CD4-positive, alpha-beta T cell treated with Interleukin-4 for 1 hour (primary cell): ENCODE measurements around the gene ROBO1.

Source experiments
- DNase-seq, 2 donors: peaks; one replicate each; pipeline ENCODE4 v3.0.0-alpha.2; 2020 to 2022

Gene ROBO1

DNA sequence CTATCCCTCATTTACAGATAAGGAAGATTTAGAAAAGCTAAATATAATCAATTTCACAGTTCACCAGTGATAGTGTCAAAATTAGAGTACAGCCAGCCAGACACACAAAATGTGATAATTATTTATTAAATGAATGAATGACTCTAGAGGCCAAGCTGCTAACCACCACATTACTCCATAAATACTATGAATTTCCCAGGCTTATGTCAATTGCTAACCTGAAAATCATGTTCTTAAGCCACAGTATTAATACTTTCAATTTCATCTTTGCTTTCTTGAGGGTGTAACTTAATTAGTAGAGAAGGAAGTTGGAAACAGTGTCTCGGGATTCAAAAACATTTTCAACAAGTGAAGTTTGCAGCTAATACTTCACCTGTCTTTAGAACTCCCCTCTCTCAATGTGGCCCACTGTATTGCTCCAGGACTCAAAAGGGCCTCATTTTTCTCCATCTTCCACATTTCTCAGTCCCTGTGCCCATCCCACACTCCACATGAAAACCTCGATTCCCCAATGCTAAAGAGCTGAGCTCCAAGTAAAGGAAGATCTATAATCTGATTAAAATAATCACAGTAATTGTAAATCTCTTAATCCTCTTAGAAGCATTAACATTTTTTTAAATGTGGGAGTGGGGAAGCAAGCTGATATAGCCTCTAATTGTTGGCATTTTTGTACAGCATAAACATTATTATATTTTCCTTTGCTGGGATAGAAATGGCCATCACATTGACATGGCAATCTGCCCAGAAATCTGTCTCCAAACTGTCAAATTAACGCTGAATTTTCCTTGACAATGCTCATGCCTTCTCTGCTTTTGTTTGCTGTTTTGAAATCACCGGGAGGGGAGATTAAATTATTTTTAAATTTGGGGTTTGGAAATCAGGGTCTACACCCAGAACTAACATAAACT is 765.1 kb downstream of the ROBO1 start:
- DNase-seq, result no peak

DNA sequence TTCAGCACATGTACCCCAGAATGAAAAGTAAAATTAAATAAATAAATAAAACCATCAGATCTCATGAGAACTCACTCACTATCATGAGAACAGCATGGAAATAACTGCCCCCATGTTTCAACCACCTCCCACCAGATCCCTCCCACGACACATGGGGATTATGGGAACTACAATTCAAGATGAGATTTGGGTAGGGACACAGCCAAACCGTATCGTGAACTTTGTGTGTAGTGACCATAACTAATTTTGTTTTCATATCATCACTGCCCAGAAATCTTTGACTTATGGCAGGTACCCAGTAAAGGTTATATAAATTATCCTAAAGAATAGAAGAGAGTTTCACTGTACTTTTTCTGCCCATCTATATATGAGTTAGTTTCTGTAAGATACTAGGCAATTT is 766.5 kb downstream of the ROBO1 start:
- DNase-seq, result no peak

DNA sequence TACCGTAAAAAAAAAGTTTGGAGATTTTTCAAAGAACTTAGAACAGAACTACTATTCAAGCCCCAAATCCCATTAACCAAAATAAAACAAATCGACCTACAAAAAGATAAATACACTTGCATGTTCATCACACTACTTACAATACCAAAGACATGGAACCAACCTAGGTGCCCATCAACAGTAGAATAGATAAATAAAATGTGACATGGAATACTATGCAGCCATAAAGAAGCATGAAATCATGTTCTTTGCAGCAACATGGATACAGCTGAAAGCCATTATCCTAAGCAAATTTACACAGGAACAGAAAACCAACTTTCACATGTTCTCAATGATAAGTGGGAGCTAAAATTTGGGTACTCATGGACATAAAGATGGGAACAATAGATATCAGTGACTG is 768.7 kb downstream of the ROBO1 start:
- DNase-seq, result no peak

DNA sequence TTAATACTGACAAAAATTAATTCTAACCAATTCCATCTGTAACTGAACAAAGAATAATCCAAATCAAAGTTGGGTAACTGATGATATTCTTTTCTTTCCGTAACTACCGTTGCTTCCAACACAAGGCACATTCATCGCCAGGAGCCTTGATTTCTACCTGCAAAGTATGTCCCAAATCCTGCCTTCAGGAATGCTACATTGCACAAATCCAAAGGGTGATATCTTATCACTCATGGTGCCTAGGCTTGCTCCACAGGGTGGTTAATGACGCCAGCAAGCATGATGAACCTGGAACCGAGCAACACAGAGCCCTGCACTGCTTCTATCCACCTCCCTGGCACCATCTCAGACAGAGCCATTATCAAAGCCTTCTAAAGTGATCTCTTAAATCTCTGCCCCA is 772.7 kb downstream of the ROBO1 start:
- no peak for DNase-seq

GRCh38 chr3:78994174-78995027 is 773.4 kb downstream of the ROBO1 start:
- DNase-seq, result no peak

GRCh38 chr3:78993375-78993774 is 774.4 kb downstream of the ROBO1 start:
- no peak for DNase-seq

DNA sequence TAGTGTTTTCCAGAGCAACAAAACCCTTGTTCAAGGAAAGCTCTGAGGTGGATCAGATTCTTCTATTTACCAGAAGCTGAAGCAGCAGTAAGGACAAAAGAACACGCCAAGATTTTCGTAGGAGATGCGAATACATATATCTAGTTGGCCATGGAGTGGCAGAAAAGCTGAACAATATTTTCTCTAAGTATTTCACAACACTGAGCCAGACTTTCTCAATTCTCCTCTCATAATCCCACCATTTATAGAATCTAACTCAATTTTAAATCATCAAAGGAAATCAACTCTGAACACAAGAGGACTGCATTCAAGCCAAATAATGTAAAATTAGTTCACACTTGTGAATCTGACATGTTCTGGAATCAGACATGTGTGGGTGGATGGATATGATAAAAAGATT is 775.0 kb downstream of the ROBO1 start:
- no peak for DNase-seq

DNA sequence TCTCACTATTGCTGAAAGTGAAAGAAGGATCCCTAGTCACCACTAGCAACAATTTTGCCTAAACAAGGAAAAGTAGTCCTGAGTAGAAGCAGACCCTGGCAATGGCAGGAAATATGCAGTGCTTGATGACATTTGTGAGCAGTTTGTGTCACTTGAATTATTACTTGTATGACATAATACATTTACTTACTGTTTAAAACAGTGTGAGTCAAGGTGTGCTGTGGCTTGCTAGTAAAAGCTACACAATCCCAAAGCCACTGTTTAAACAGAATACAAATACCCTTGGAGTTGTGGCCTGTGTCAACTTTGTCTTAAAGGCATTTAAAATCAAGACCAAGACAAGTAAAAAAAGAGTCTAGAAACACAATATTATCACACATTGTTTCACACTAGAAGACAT is 775.4 kb downstream of the ROBO1 start:
- no peak for DNase-seq

- no peak for DNase-seq
These were observed 776.1 kb downstream of the ROBO1 start for GRCh38 chr3:78991656-78992055.

- no peak for DNase-seq
These were observed 777.6 kb downstream of the ROBO1 start for GRCh38 chr3:78990156-78990555.

GRCh38 chr3:78988324-78988723 is 779.5 kb downstream of the ROBO1 start:
- DNase-seq, result no peak

DNA sequence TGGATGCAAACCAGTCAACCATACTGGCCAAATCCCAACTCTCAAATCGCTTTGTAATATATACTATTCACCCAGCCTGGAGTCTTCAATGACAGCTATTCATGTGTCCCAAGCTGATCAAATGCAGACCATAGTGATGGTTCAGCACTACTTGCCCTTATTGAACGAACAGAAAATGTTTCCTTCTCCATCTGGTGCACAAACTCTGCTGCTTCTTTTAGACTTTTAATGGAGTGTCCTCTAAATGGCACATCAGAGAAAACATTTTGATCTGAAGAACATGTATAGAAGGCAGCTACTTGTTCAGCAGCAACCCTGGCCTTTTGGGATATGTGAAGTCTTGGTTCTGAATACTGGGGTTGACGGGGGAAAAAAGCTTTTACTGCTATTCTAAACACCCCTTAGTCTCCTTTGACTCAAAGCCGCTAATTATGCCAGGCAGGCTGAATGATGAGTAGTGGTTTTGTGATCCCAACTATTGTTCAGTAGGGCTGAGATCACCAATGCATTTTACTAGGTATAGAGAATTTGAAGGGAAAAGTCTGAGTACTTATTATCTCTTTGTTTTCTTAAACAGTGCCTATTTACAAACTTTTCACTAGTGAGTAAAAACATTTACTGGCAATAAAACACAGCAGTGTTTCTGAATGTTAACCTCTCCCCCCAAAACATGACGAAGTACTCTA is 781.2 kb downstream of the ROBO1 start:
- DNase-seq, result no peak

- no peak for DNase-seq
These were observed 781.8 kb downstream of the ROBO1 start for GRCh38 chr3:78985981-78986380.

DNA sequence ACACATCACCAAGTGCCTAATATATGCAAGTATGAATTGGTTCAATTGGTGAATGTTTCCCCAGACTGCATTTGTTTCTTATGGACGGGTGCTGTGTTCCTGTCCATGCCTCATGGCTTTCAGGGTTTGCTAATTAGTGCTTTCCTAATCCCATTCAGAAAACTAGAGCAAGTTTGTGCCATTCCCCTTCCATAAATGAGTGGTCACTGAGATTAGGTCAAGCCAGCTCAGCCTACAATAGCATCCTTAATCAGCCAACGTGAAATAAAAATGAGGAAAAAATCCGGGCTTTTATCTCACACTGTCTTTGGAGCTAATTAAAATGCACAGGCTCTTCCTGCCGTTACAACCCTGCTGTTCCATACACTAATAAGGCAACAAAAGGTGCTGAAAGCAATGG is 788.8 kb downstream of the ROBO1 start:
- no peak for DNase-seq

DNA sequence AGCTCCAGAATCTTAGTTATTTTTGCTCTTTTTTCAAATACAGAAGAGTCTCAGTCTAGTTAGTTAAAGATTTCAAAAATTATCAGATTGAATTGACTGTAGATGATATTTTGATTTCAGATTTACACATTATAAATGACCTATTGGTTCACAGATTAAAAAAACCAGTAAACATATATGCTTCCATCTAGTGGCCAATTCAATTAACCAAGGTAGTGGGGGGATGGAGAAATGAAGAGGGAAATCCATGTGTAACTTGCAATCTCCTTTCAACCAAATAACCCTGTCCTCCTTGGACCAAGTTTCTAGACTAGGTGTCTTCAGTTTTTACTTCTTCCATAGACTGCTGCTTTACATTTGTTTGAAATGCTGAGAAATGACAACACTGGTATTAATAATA is 789.8 kb downstream of the ROBO1 start:
- DNase-seq, result no peak

GRCh38 chr3:78977073-78977472 is 790.7 kb downstream of the ROBO1 start:
- DNase-seq, result no peak

- no peak for DNase-seq
These were observed 791.6 kb downstream of the ROBO1 start for GRCh38 chr3:78976200-78976599.

- no peak for DNase-seq
These were observed 793.5 kb downstream of the ROBO1 start for GRCh38 chr3:78974181-78974790.

DNA sequence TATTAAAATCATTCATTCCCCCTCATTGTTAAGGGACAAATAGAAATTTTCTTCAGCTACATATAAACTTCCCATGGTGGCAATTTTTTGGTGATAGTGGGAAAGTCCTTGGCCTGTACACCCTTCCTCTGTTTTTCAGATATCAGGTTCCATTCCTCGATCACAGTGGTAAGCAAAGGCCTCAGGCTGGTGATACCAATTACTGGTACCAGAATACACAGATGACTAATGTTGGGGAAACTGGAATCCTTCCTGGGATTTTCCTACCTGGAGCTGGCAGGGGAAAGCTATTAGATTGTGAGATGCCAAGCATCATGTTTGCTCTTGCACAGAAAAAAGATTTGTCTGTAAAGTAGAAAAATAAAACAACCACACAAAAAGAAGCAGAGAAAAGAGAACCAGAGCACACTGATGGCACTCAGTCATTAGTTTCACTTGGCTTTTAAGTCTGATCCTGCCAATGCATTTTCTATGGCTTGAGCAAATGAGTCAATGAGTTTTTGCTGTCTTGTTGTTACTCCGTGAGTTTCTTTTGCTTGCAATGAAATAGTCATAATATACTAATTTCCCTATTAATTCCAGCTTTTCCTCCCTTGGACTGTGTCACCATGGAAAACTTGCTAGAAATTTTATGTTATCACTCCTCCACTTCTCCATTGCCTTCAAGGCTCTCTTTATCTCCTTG is 795.0 kb downstream of the ROBO1 start:
- no peak for DNase-seq

DNA sequence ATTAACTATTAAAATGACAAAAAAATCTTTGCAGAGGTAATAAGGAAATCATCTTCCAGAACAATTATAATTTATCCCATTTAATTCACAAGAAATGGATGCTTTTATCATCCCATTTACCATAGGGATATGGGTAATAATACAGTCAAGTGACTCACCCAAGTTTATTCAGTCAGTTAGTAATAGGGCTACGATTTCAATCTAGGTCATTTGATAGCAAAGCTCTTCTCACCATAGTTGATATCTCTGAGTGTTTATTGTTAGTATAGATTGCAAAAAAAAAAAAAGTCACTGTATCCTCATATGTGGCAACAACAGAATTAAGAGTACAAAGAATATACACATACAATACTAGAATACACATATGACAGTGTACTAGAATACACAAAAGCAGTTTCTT is 797.1 kb downstream of the ROBO1 start:
- DNase-seq, result no peak

DNA sequence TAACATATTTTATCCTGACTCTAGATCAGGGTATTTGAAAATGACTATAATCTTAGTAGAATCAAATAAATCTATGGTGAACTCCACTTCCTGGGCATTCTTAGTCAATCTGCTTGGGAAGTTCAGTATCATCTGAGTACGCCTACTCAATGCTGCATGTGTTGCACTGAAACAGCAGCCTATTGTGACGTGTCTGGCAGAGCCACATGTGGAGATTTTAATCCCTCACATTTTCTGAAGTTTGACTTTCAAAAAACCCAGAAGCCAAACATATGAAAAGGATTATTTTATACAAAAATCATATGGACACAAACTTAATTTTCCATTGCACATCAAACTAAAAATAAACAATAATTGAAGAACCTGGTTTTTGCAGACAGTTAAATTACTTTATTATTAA is 798.3 kb downstream of the ROBO1 start:
- DNase-seq, result no peak

- DNase-seq, result no peak
These were observed 800.7 kb downstream of the ROBO1 start for GRCh38 chr3:78967061-78967460.
